ENCODE results near the gene SLC2A9. TPM values are rescaled to one million over a fixed set of nuclear protein-coding genes. Genes with fewer than 3 reads are reported as not detected.

SLC2A9 gene
- total RNA-seq, 2 donors from 2014 or later, result 0.95 to 1.9 TPM

DNA sequence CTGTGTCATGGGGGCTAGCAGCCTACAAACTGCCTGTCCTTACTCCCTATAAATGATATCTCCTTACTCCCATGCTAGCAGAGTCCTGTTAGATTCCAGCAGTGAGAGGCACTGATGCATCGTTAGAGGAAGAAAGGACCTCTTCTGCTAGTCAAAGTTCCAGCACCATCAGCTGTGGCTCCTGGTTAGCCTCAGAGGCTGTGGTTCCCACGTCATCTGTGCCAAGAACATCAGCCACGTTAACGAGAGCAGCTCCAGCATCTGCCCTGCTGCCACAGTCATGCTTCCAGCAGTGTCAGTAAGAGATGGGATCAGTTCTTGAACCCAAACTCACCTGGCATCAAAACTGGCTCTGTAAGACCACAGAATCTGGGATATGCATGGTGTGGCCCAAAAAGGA lies 88.5 kb downstream of the SLC2A9 start:
- H3K9me3 ChIP-seq (ENCODE audit: control insufficient read depth, low read length), result no peaks in the 10 kb centered on the region
- no peak for DNase-seq
- peaks cover 16% of the 10 kb centered on the region for H3K27me3 ChIP-seq (ENCODE audit: control insufficient read depth, insufficient read depth, low read length, poor library complexity, severe bottlenecking)
- no peak overlapping the region for H3K4me3 ChIP-seq (ENCODE audit: low read length)
- Mint-ChIP-seq H3K27ac (no peak overlapping the region), H3K4me1 (no peaks in the 10 kb centered on the region), H3K36me3 (ENCODE audit: low read depth) (no peaks in the 10 kb centered on the region), H3K9me3 (no peaks in the 10 kb centered on the region), H3K4me3 (no peak overlapping the region), H3K27me3 (ENCODE audit: insufficient read depth) (peaks cover 16% of the 10 kb centered on the region)
- H3K36me3 ChIP-seq (ENCODE audit: control insufficient read depth, insufficient read depth, low read length), result no peaks in the 10 kb centered on the region
- H3K4me1 ChIP-seq (ENCODE audit: control insufficient read depth, insufficient read depth, low read length), result no peaks in the 10 kb centered on the region
- TF ChIP-seq, protein P1, sequence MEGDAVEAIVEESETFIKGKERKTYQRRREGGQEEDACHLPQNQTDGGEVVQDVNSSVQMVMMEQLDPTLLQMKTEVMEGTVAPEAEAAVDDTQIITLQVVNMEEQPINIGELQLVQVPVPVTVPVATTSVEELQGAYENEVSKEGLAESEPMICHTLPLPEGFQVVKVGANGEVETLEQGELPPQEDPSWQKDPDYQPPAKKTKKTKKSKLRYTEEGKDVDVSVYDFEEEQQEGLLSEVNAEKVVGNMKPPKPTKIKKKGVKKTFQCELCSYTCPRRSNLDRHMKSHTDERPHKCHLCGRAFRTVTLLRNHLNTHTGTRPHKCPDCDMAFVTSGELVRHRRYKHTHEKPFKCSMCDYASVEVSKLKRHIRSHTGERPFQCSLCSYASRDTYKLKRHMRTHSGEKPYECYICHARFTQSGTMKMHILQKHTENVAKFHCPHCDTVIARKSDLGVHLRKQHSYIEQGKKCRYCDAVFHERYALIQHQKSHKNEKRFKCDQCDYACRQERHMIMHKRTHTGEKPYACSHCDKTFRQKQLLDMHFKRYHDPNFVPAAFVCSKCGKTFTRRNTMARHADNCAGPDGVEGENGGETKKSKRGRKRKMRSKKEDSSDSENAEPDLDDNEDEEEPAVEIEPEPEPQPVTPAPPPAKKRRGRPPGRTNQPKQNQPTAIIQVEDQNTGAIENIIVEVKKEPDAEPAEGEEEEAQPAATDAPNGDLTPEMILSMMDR (conservative IDR thresholded peaks at IDR 0.05), result no peak
- H3K9ac ChIP-seq (ENCODE audit: extremely low read depth, low read length, poor library complexity, severe bottlenecking), result no peak overlapping the region
- WGBS, 2 experiments (ENCODE audit: insufficient coverage in 1 of 2, insufficient read length in 1 of 2), result 77 to 90% methylated on average over 4 of the region's 4 CpGs
- H3K27ac ChIP-seq (ENCODE audit: low read depth, low read length), result no peak overlapping the region

DNA sequence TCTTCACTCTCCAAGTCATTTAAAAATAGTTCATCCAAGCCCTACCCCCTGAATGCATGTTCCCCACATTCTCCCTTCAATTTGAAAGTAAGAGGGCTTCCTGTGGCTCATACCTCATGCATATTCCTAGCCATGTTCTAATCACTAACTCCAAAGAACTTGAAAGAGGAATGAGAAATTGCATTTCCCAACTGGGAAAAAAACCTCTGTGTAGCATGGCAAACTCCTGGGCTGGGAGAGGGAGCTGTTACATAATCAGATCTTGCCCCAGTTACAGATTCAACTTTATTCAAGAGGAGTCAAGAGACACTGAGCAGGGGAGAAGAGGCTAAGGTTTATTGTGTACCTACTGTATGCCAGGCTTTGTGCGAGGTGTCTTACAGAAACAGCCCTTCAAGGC lies 90.2 kb downstream of the SLC2A9 start:
- Mint-ChIP-seq H3K27me3 (ENCODE audit: insufficient read depth) (peaks cover 16% of the 10 kb centered on the region), H3K4me3 (no peak overlapping the region), H3K36me3 (ENCODE audit: low read depth) (no peaks in the 10 kb centered on the region), H3K4me1 (no peaks in the 10 kb centered on the region), H3K27ac (no peak overlapping the region), H3K9me3 (no peaks in the 10 kb centered on the region)
- Histone ChIP-seq H3K36me3 (ENCODE audit: control insufficient read depth, insufficient read depth, low read length) (no peaks in the 10 kb centered on the region), H3K27me3 (ENCODE audit: control insufficient read depth, insufficient read depth, low read length, poor library complexity, severe bottlenecking) (peaks cover 16% of the 10 kb centered on the region), H3K4me3 (ENCODE audit: low read length) (no peak overlapping the region), H3K4me1 (ENCODE audit: control insufficient read depth, insufficient read depth, low read length) (no peaks in the 10 kb centered on the region), H3K9me3 (ENCODE audit: control insufficient read depth, low read length) (no peaks in the 10 kb centered on the region), H3K9ac (ENCODE audit: extremely low read depth, low read length, poor library complexity, severe bottlenecking) (no peak overlapping the region), H3K27ac (ENCODE audit: low read depth, low read length) (no peak overlapping the region)
- WGBS, 2 experiments (ENCODE audit: insufficient coverage in 1 of 2, insufficient read length in 1 of 2), result 83 to 100% methylated on average over 1 of the region's 1 CpG
- DNase-seq, result no peak
- TF ChIP-seq, protein P1 (conservative IDR thresholded peaks at IDR 0.05), result no peak

DNA sequence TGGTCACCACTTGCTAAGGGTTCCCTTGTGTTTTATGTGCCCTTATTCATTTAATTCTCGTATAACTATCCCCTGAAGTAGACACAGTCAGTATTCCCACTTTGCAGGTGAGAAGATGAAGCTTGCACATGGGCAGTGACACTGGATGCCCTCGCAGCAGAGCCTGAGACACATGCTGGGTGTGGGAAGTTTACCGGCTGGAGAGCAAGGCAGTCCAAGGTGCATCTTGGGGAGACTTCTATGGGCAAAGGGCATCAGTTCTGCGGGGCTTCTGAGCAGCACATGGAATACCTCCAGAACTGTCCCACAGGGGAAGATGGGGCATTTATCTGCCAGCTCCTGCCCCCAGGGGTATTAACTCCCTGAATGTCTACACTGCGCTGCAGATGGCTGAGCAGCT lies 92.2 kb downstream of the SLC2A9 start:
- no peak overlapping the region for H3K4me3 ChIP-seq (ENCODE audit: low read length)
- Mint-ChIP-seq H3K4me1 (no peaks in the 10 kb centered on the region), H3K9me3 (no peaks in the 10 kb centered on the region), H3K27me3 (ENCODE audit: insufficient read depth) (peaks cover 16% of the 10 kb centered on the region), H3K4me3 (no peak overlapping the region), H3K27ac (no peak overlapping the region), H3K36me3 (ENCODE audit: low read depth) (no peaks in the 10 kb centered on the region)
- TF ChIP-seq, protein P1 (conservative IDR thresholded peaks at IDR 0.05), result no peak
- no peaks in the 10 kb centered on the region for H3K9me3 ChIP-seq (ENCODE audit: control insufficient read depth, low read length)
- H3K4me1 ChIP-seq (ENCODE audit: control insufficient read depth, insufficient read depth, low read length), result no peaks in the 10 kb centered on the region
- no peaks in the 10 kb centered on the region for H3K36me3 ChIP-seq (ENCODE audit: control insufficient read depth, insufficient read depth, low read length)
- no peak overlapping the region for H3K27ac ChIP-seq (ENCODE audit: low read depth, low read length)
- 90 to 95% methylated on average over 5 of the region's 5 CpGs for WGBS, 2 experiments (ENCODE audit: insufficient coverage in 1 of 2, insufficient read length in 1 of 2)
- H3K9ac ChIP-seq (ENCODE audit: extremely low read depth, low read length, poor library complexity, severe bottlenecking), result no peak overlapping the region
- DNase-seq, result no peak
- H3K27me3 ChIP-seq (ENCODE audit: control insufficient read depth, insufficient read depth, low read length, poor library complexity, severe bottlenecking), result peaks cover 14% of the 10 kb centered on the region

Measured in endodermal cell (in vitro differentiated cells).